Sigmoid colon (tissue), 3 donors: Measurements from ENCODE around the gene PIGX.

ENCODE experiments used
- CTCF ChIP-seq, 4 experiments: fragments of 450-650 bp in 3 of 4; fragments of 200-600 bp in 1 of 4; IDR thresholded peaks; one replicate each; pipeline ENCODE4 v1.5.1; 2016 to 2019; ENCODE audit warnings: antibody characterized with exemption in 4 of 4, mild to moderate bottlenecking in 3 of 4, moderate library complexity in 2 of 4
- POLR2A ChIP-seq, 2 donors: fragments of 450-650 bp; IDR thresholded peaks; one replicate each; pipeline ENCODE4 v1.6.1; 2016; ENCODE audit warnings: antibody characterized with exemption in 2 of 2, mild to moderate bottlenecking in 2 of 2, moderate library complexity in 2 of 2

GRCh38 chr3:196756732-196757131, 44.6 kb downstream of the PIGX start:
- TF ChIP-seq CTCF (IDR thresholded peaks at IDR 0.05) (no peak), POLR2A (IDR thresholded peaks at IDR 0.05) (no peak)
